GM12878 (cell line): Measurements from ENCODE around the gene SLCO4A1. TPM values are rescaled to one million over a fixed set of nuclear protein-coding genes. Genes with fewer than 3 reads are reported as not detected.

Experiments used
- ATAC-seq: fragments of 200-7000 bp; cut with Tn5 transposase; 3 replicates; pipeline ENCODE4 v1.9.1; 2020; ENCODE audit warnings: mild to moderate bottlenecking, moderate library complexity
- BruUV-seq: library from RNA; stranded (reverse); fragments of 400-500 nt; replicated peaks from 2 replicates; lab custom pipeline; 2021; lab: Mats Ljungman, UMichigan
- CTCF ChIA-PET: fragments of 300-600 bp; sonication (Branson Sonifier 250); formaldehyde crosslinking; extraction: SDS; loops from one replicate; lab custom pipeline; 2021; ENCODE audit warnings: inconsistent platforms; lab: Yijun Ruan, JAX
- POLR2A ChIA-PET: fragments of 350-600 bp; formaldehyde crosslinking; extraction: SDS; loops from one replicate; lab custom pipeline; 2021; ENCODE audit warnings: inconsistent platforms; lab: Charles Lee
- RAD21 ChIA-PET: fragments of 300-600 bp; sonication (Branson Sonifier 250); formaldehyde crosslinking; loops from one replicate; lab custom pipeline; 2023; ENCODE audit warnings: antibody characterized with exemption; ENCODE audit not compliant: unreplicated experiment; lab: Charles Lee
- SMC1A ChIA-PET: fragments of 300-600 bp; sonication (Branson Sonifier 250); formaldehyde crosslinking; loops from one replicate; lab custom pipeline; 2023; ENCODE audit not compliant: unreplicated experiment, uncharacterized antibody; lab: Charles Lee
- DNase-seq: peaks from one replicate; pipeline ENCODE4 v3.0.0-alpha.2; 2011; ENCODE audit warnings: low read depth, low spot score
- FAIRE-seq: peaks from 3 replicates; lab custom pipeline; 2011; peaks lifted over from hg19 to GRCh38; lab: Jason Lieb, UNC
- H2AFZ ChIP-seq: 2 replicates; pipeline ENCODE4 v1.6.0; 2011; ENCODE audit warnings: low read depth, low read length, control low read depth; ENCODE audit not compliant: control insufficient read depth
- H3K27ac ChIP-seq: 2 replicates; pipeline ENCODE4 v1.5.1; 2011; ENCODE audit warnings: control low read depth; ENCODE audit not compliant: control insufficient read depth, insufficient read depth
- H3K27me3 ChIP-seq, 2 experiments: replicated peaks in 1 of 2; 2 replicates each; pipeline versions ENCODE4 v1.6.0 to v1.6.1; 2011; ENCODE audit warnings: low read length in 1 of 2; ENCODE audit not compliant: control insufficient read depth in 2 of 2, insufficient read depth in 2 of 2
- H3K36me3 ChIP-seq, 2 experiments: 2 replicates each; pipeline ENCODE4 v1.5.1; 2011; ENCODE audit warnings: low read length in 1 of 2; ENCODE audit not compliant: control insufficient read depth in 2 of 2, insufficient read depth in 2 of 2
- H3K4me1 ChIP-seq: 2 replicates; pipeline ENCODE4 v1.6.1; 2011; ENCODE audit warnings: mild to moderate bottlenecking, low read length, moderate library complexity, mixed read lengths; ENCODE audit not compliant: control insufficient read depth, insufficient read depth
- H3K4me2 ChIP-seq: 2 replicates; pipeline ENCODE4 v1.6.0; 2011; ENCODE audit warnings: control low read depth; ENCODE audit not compliant: control insufficient read depth, insufficient read depth
- H3K4me3 ChIP-seq: fragments of 200-600 bp; sonication (generic); 2 replicates; pipeline ENCODE4 v1.5.1; 2016
- H3K79me2 ChIP-seq: 2 replicates; pipeline ENCODE4 v1.6.0; 2011; ENCODE audit warnings: low read length; ENCODE audit not compliant: control insufficient read depth, insufficient read depth
- H3K9ac ChIP-seq: 2 replicates; pipeline ENCODE4 v1.8.0; 2011; ENCODE audit warnings: low read length, control low read depth, mixed read lengths; ENCODE audit not compliant: control insufficient read depth, insufficient read depth
- H3K9me3 ChIP-seq: replicated peaks from 3 replicates; pipeline ENCODE4 v1.5.1; 2011; ENCODE audit warnings: mild to moderate bottlenecking, low read length; ENCODE audit not compliant: control insufficient read depth, insufficient read depth
- H4K20me1 ChIP-seq: 2 replicates; pipeline ENCODE4 v1.6.0; 2011; ENCODE audit not compliant: control insufficient read depth, insufficient read depth
- CEBPB ChIP-seq, 2 experiments: fragments of 150-350 bp in 1 of 2; IDR thresholded peaks; 2 replicates each; pipeline ENCODE4 v1.6.1; 2012 to 2014; ENCODE audit warnings: low read depth in 2 of 2, low read length in 2 of 2, borderline replicate concordance in 1 of 2, inconsistent platforms in 1 of 2
- EZH2 ChIP-seq: IDR thresholded peaks from 2 replicates; pipeline ENCODE4 v1.6.1; 2012; ENCODE audit warnings: low read depth, mild to moderate bottlenecking, control low read depth, inconsistent platforms, low read length, borderline replicate concordance; ENCODE audit not compliant: control insufficient read depth
- IRF4 ChIP-seq: IDR thresholded peaks from 2 replicates; pipeline ENCODE4 v1.6.1; 2011; ENCODE audit warnings: low read depth, low read length
- NBN ChIP-seq: fragments of 450-650 bp; IDR thresholded peaks from 2 replicates; pipeline ENCODE4 v1.6.1; 2016
- RBBP5 ChIP-seq: fragments of 200-600 bp; sonication (generic); conservative IDR thresholded peaks from 2 replicates; pipeline ENCODE4 v1.6.1; 2016
- TBL1XR1 ChIP-seq: IDR thresholded peaks from 2 replicates; pipeline ENCODE4 v1.6.1; 2012; ENCODE audit warnings: low read depth, low read length, improper control_type of control experiment
- ZNF217 ChIP-seq: fragments of 450-650 bp; IDR thresholded peaks from 2 replicates; pipeline ENCODE4 v1.6.1; 2017; ENCODE audit warnings: antibody characterized with exemption, mild to moderate bottlenecking
- WGBS: methylation state at CpG from one replicate; pipeline ENCODE4 v1.1.6; 2016; ENCODE audit warnings: low lambda C conversion rate; ENCODE audit not compliant: insufficient replicate concordance, insufficient coverage; ENCODE audit errors: missing lambda C conversion rate; 5-methylcytosine and 5-hydroxymethylcytosine counted together
- in situ Hi-C: fragments of 300-500 bp; cut with MboI; formaldehyde crosslinking; loops from 9 replicates; pipeline ENCODE4 v1.14.3; 2018; ENCODE audit warnings: mixed read lengths
- intact Hi-C: fragments of 100-400 bp; cut with micrococcal nuclease; formaldehyde crosslinking; loops from one replicate; pipeline ENCODE4 v1.14.2; 2022; ENCODE audit not compliant: unreplicated experiment
- polyA plus RNA-seq, 11 experiments: library from polyadenylated mRNA; depleted of rRNA in 4 of 11; unstranded in 6 of 11; stranded (reverse) in 5 of 11; fragments of >200 nt; fragmentation: Nextera tagmentation in 4 of 11; fragmentation: Illumina TruSeq in 1 of 11; extraction: Ambion mirVana in 4 of 11; extraction: Trizol in 1 of 11; gene quantifications; 1 replicate in 1 of 11; 2 replicates in 10 of 11; pipeline versions ENCODE4 v1.2.1 to v1.2.3, GENCODE V29; 2011 to 2016; ENCODE audit warnings: inconsistent platforms in 2 of 11, missing spikeins in 2 of 11, low read depth in 1 of 11
- total RNA-seq, 4 experiments: library from RNA; depleted of rRNA in 3 of 4; stranded (reverse); fragments of >200 nt in 3 of 4; fragmentation: Illumina TruSeq in 1 of 4; extraction: Trizol in 1 of 4; gene quantifications; 2 replicates each; pipeline versions ENCODE4 v1.2.1 to v1.2.3, GENCODE V29; 2013 to 2021

Gene SLCO4A1
- total and polyA plus RNA-seq, 10 of the 15 experiments (the other 5 are each of a cell fraction or from before 2014, with no cell fraction given) = 2.1 to 30.7 (median 12.0) TPM

- Histone ChIP-seq H3K9me3 (no peaks in the 10 kb centered on the region), H3K4me3 (no peak overlapping the region), H2AFZ (no peak overlapping the region), H3K79me2 (no peaks in the 10 kb centered on the region), H4K20me1 (no peaks in the 10 kb centered on the region), H3K9ac (no peak overlapping the region), H3K27me3 (no peaks in the 10 kb centered on the region; a peak in 2 of 4 replicates), H3K4me2 (no peak overlapping the region), H3K4me1 (no peaks in the 10 kb centered on the region), H3K36me3 (no peaks in the 10 kb centered on the region), H3K27ac (no peak overlapping the region)
- POLR2A ChIA-PET = interaction anchor here (0.6 kb wide), 1 partner anchor 32 kb away, joined by 6 read pairs; no protein-coding TSS in a partner anchor
- intact Hi-C loops (no loop called here), in situ Hi-C loops (no loop called here)
- SMC1A ChIA-PET = no interaction called here
- no peak for ATAC-seq
- RAD21 ChIA-PET = no interaction called here
- BruUV-seq = no TSS peak
- no peak for DNase-seq
- TF ChIP-seq TBL1XR1 = no peak
- no peak for TF ChIP-seq CEBPB (IDR thresholded peaks at IDR 0.05; ENCODE audit: borderline replicate concordance in 1 of 2, low read depth in 2 of 2, low read length in 2 of 2)
- no peak for TF ChIP-seq RBBP5
- CTCF ChIA-PET = no interaction called here
- FAIRE-seq = no peak
- WGBS = 48% methylated on average over 35 of the region's 37 CpGs
Measured at GRCh38 chr20:62686869-62687830, 44.8 kb downstream of the SLCO4A1 start.

- H4K20me1 ChIP-seq = no peaks in the 10 kb centered on the region
- no peaks in the 10 kb centered on the region; a peak in 2 of 4 replicates for H3K27me3 ChIP-seq
- no peak overlapping the region for H3K9ac ChIP-seq
- no peak overlapping the region for H3K4me2 ChIP-seq
- FAIRE-seq (no peak), ATAC-seq (no peak), DNase-seq (no peak)
- H3K4me3 ChIP-seq = no peak overlapping the region
- BruUV-seq = no TSS peak
- TF ChIP-seq EZH2 (no peak), IRF4 (no peak), NBN (no peak), ZNF217 (no peak)
- H2AFZ ChIP-seq = no peak overlapping the region
- H3K27ac ChIP-seq = no peak overlapping the region
- ChIA-PET CTCF (no interaction called here), POLR2A (interaction anchor here (0.6 kb wide), 1 partner anchor 31 kb away, joined by 6 read pairs; no protein-coding TSS in a partner anchor), SMC1A (no interaction called here), RAD21 (no interaction called here)
- H3K4me1 ChIP-seq = no peaks in the 10 kb centered on the region
- no peaks in the 10 kb centered on the region for H3K9me3 ChIP-seq
- 63% methylated on average over 11 of the region's 11 CpGs for WGBS
- H3K79me2 ChIP-seq = no peaks in the 10 kb centered on the region
- in situ Hi-C loops = no loop called here
- intact Hi-C loops = no loop called here
- H3K36me3 ChIP-seq = no peaks in the 10 kb centered on the region
Measured at GRCh38 chr20:62688083-62688482, 45.8 kb downstream of the SLCO4A1 start.
